HepG2 (cell line): ENCODE data around the gene MICB. TPM values are rescaled to one million over a fixed set of nuclear protein-coding genes. Genes with fewer than 3 reads are reported as not detected.

ENCODE experiments used
- CC2D1A ChIP-seq: sonication (generic); formaldehyde crosslinking; IDR thresholded peaks from 2 replicates; pipeline ENCODE4 v1.8.1; 2023; ENCODE audit warnings: mild to moderate bottlenecking, missing genetic modification reagents
- CCAR2 ChIP-seq: fragments of 200-400 bp; formaldehyde crosslinking; optimal IDR thresholded peaks from 2 replicates; pipeline ENCODE3; 2018; ENCODE audit warnings: low read depth, mild to moderate bottlenecking, low read length, moderate library complexity
- CEBPB ChIP-seq: IDR thresholded peaks from 2 replicates; pipeline ENCODE4 v1.6.1; 2011; ENCODE audit warnings: low read depth, low read length, improper control_type of control experiment, borderline replicate concordance
- CEBPG ChIP-seq: IDR thresholded peaks from 2 replicates; pipeline ENCODE4 v1.6.1; 2016
- IRF1 ChIP-seq: sonication (generic); formaldehyde crosslinking; IDR thresholded peaks from 2 replicates; pipeline ENCODE4 v1.4.0; 2020; ENCODE audit warnings: low read depth, mild to moderate bottlenecking, missing genetic modification reagents
- JUND ChIP-seq: sonication (generic); formaldehyde crosslinking; IDR thresholded peaks from 2 replicates; pipeline ENCODE4 v1.8.0; 2022; ENCODE audit warnings: mild to moderate bottlenecking, missing genetic modification reagents
- MEF2D ChIP-seq: sonication (generic); formaldehyde crosslinking; IDR thresholded peaks from 2 replicates; pipeline ENCODE4 v1.5.1; 2020; ENCODE audit warnings: mild to moderate bottlenecking, missing genetic modification reagents
- MLXIP ChIP-seq: sonication (generic); formaldehyde crosslinking; IDR thresholded peaks from 2 replicates; pipeline ENCODE4 v1.9.0; 2021; ENCODE audit warnings: missing genetic modification reagents, borderline replicate concordance
- NFRKB ChIP-seq: fragments of 450-650 bp; IDR thresholded peaks from 2 replicates; pipeline ENCODE4 v1.6.1; 2017
- NR2F6 ChIP-seq, 2 experiments: IDR thresholded peaks; 2 replicates each; pipeline ENCODE4 v1.6.1; 2016; ENCODE audit warnings: antibody characterized with exemption in 1 of 2, mild to moderate bottlenecking in 1 of 2
- REST ChIP-seq, 2 experiments: IDR thresholded peaks; 2 replicates each; pipeline ENCODE4 v1.6.1; 2011 to 2012; ENCODE audit warnings: low read length in 2 of 2, borderline replicate concordance in 1 of 2, low read depth in 1 of 2, mild to moderate bottlenecking in 1 of 2, moderate library complexity in 1 of 2
- SOX5 ChIP-seq: IDR thresholded peaks from 2 replicates; pipeline ENCODE4 v1.6.1; 2016; ENCODE audit warnings: borderline replicate concordance
- STAG1 ChIP-seq: sonication (generic); formaldehyde crosslinking; IDR thresholded peaks from 2 replicates; pipeline ENCODE4 v1.4.0; 2020; ENCODE audit warnings: missing genetic modification reagents
- XRCC5 ChIP-seq: fragments of 200-400 bp; formaldehyde crosslinking; optimal IDR thresholded peaks from 2 replicates; pipeline ENCODE3; 2017; ENCODE audit warnings: mild to moderate bottlenecking, low read length
- ZBTB25 ChIP-seq: IDR thresholded peaks from 2 replicates; pipeline ENCODE4 v1.6.1; 2018; ENCODE audit warnings: missing genetic modification reagents
- ZBTB38 ChIP-seq: sonication (generic); formaldehyde crosslinking; IDR thresholded peaks from 2 replicates; pipeline ENCODE4 v1.5.1; 2020; ENCODE audit warnings: mild to moderate bottlenecking, missing genetic modification reagents
- ZC3H13 ChIP-seq: sonication (generic); formaldehyde crosslinking; IDR thresholded peaks from 2 replicates; pipeline ENCODE4 v1.8.1; 2023; ENCODE audit warnings: mild to moderate bottlenecking, missing genetic modification reagents, moderate library complexity
- ZNF280B ChIP-seq: sonication (generic); formaldehyde crosslinking; IDR thresholded peaks from 2 replicates; pipeline ENCODE4 v1.5.0; 2020; ENCODE audit warnings: missing genetic modification reagents, mild to moderate bottlenecking, borderline replicate concordance
- ZSCAN22 ChIP-seq: sonication (generic); formaldehyde crosslinking; IDR thresholded peaks from 2 replicates; pipeline ENCODE4 v1.4.0; 2020; ENCODE audit warnings: mild to moderate bottlenecking, missing genetic modification reagents
- polyA plus RNA-seq, 8 experiments: library from polyadenylated mRNA; depleted of rRNA in 3 of 8; stranded (reverse) in 7 of 8; unstranded in 1 of 8; fragments of >200 nt; fragmentation: Illumina TruSeq in 4 of 8; extraction: Trizol in 4 of 8; gene quantifications; 2 replicates each; pipeline versions ENCODE4 v1.2.1 to v1.2.3, GENCODE V29; 2011 to 2016; ENCODE audit warnings: low read depth in 4 of 8, missing spikeins in 1 of 8, mixed read lengths in 1 of 8; ENCODE audit not compliant: insufficient read depth in 1 of 8
- total RNA-seq, 5 experiments: library from RNA; depleted of rRNA; stranded (reverse); fragments of >200 nt; fragmentation: Illumina TruSeq; extraction: Trizol; gene quantifications; 2 replicates each; pipeline ENCODE4 v1.2.3, GENCODE V29; 2016; ENCODE audit warnings: low read depth in 1 of 5

MICB gene
- total and polyA plus RNA-seq, 2 of the 13 experiments (the other 11 are each of a cell fraction or from before 2014, with no cell fraction given) = 12.5 to 12.8 TPM

GRCh38 chr6:31547727-31548543 is 50.0 kb downstream of the MICB start (continued):
- peak; percentile 97 for TF ChIP-seq ZBTB38 (CRISPR knock-in tag)
- no peak for TF ChIP-seq MEF2D
- no peak for TF ChIP-seq JUND (CRISPR knock-in tag)
- no peak for TF ChIP-seq CC2D1A (CRISPR knock-in tag)
- no peak for TF ChIP-seq SOX5 (CRISPR knock-in tag)
- no peak for TF ChIP-seq REST (IDR thresholded peaks at IDR 0.05; ENCODE audit: borderline replicate concordance in 1 of 2, low read depth in 1 of 2, low read length in 2 of 2)
- no peak for TF ChIP-seq MLXIP (CRISPR knock-in tag)
- TF ChIP-seq ZBTB25 (CRISPR knock-in tag) = 0 out of 2 replicates have a peak, but pooled peaks have one; percentile 25
- no peak for TF ChIP-seq IRF1 (CRISPR knock-in tag)
- TF ChIP-seq CEBPG (CRISPR knock-in tag) = no peak
- no peak for TF ChIP-seq XRCC5
- TF ChIP-seq CEBPB = no peak
- peak; percentile 59; the same call in 1 of the 2 replicates for TF ChIP-seq ZNF280B (CRISPR knock-in tag)
- no peak for TF ChIP-seq CCAR2
- TF ChIP-seq STAG1 (CRISPR knock-in tag) = no peak
- TF ChIP-seq ZSCAN22 (CRISPR knock-in tag) = no peak
- 0 out of 2 replicates have a peak, but pooled peaks have one; percentile 14 for TF ChIP-seq ZC3H13 (CRISPR knock-in tag)
- TF ChIP-seq NFRKB = no peak
- no peak for TF ChIP-seq NR2F6 (IDR thresholded peaks at IDR 0.05)
- TF ChIP-seq NR2F6 (CRISPR knock-in tag; IDR thresholded peaks at IDR 0.05) = no peak
